Measurements from ENCODE around the gene BRAF.
A peak's percentile ranks its signal among the peaks of the same experiment; 100 is the strongest.
"Not testable (repeated sequence)": the region's sequence is repeated elsewhere in the genome, so short reads cannot be mapped to it uniquely, and the experiment has no call there.

BRAF gene

DNA sequence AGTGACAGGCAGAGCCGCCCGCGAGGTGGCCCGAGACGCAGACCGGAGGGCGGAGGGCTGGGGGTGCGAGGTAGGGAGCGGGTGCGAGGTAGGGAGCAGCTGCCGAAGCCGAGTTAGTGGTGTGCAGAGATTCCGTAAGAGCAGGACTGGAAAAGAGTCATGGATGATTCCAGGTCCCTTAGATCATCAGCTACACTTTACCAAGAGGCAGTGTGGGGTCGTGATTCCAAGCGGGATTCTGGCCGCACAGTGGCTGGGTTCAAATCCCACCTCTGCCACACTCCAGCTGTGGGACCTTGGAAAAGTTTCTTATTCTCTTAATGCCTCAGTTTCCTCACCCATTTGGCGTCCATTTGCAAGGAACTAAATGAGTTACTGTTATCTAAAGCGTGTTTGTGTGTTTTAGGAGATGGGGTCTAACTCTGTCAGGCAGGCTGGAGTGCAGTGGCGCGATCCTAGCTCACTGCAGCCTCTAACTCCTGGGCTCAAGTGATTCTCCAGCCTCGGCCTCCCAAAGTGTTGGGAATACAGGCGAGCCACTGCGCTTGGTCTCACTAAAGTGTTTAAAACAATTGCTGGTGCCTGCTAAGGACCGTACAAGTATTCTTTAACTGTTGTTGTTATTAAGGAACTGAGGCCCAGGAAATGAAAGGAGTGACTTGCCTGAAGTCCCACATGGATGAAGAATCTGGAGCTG, 227.1 kb downstream of the BRAF start:
- no peak for DNase-seq

DNA sequence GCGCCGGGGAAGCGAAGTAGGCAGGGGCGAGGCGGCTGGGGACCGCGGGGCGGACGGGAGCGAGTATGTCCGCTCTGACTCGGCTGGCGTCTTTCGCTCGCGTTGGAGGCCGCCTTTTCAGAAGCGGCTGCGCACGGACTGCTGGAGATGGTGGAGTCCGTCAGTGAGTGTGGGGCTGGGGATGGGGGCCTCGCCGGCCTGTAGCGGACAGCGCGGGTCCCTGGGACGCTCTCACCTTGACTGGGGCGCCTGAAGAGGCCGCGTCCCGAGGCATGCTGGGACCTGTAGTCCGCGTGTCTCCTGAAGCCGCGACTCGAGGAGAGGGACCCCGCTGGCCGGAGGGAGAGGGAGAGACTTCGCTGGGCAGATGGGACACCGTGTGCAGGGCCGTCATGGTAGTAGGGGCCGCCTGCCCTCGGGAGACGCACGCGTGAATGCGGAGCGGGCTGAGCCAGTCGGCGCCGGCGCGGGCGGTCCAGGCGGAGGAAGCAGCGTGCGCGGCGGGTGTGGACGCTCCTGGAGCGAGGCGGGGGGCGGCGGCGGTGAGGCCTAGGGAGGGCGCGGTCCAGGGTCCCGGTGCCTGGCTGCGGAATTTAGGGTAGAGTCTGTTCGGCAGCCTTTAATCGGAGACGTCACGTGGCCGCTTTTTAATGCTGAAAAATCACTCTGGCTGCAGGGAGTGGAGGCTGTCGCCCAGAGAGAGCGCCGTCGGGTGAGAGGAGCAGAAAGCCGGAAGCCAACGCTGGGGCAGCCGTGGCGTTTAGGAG, 227.9 kb downstream of the BRAF start, which contains the start of gene NDUFB2:
Gene NDUFB2, plus strand, starts transcription at position 29 of the 767 bp plus-strand sequence. Its CDS starts 37 bp downstream, at position 66.
- DNase-seq: peak; percentile 89

DNA sequence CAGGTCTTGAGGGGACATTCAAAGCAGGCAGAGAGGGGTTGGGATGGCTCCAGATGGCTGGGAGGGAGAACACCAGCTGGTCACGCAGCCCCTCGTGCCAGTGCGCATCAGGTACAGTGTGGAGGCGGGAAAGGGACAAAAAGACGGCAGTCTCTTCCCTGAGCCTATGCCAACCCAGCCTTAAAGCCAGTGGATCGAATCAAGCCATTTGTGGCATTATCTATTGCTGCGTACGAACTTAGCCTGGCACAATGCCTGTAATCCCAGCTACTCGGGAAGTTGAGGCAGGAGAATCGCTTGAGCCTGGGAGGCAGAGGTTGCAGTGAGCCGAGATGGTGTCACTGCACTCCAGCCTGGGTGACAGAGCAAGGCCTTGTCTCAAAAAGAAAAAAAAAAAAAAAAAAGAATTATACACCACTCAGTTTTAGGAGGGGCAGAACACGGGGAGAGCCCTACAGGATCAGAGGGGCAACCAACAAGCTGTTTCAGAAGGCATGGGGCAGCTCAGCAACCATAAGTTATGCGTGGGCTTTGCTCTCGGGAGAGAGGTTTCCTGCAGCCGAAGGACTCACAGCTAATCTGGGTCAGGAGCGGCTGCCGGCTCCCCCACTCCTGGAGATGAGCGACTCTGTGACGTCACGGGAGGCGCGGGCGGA, 228.6 kb downstream of the BRAF start:
- peak; percentile 94 for DNase-seq

DNA sequence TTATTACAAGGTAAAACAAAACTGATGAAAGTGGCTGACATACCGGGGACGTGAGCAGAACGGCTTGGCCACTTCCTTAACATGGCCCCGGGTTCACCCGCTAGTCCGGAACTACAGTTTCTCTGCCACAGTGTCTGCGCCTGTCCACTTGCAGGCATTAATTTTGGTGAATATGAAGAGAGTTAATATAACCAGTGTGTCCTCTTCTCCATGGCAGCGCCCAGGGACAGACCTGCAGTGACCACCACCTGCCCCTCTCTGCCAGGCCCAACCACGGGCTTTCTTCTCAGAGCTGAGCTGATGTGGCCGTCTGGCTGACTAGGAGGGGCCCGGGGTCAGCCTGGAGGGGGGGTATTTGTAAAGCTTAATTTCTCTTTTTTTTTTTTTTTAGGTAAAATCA, 229.3 kb downstream of the BRAF start:
- DNase-seq: no peak

DNA sequence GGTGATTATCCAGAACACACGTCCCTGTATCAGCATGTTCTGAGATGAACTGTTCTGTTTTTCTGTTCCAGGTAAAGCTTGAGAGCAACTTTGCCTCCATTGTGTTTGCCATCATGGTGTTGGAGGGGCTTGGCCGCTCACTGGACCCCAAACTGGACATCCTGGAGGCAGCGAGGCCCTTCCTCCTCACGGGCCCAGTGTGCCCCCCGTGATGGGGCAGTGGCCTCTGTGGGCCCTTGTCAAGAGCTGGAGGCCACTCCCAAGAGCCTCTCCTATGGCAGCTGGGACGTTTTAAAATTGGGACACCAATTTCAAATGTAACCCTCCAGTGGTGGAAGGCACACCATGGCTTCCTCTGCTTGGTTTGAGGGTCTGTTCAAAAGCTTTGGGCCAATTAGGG, 230.1 kb downstream of the BRAF start:
- DNase-seq: no peak

DNA sequence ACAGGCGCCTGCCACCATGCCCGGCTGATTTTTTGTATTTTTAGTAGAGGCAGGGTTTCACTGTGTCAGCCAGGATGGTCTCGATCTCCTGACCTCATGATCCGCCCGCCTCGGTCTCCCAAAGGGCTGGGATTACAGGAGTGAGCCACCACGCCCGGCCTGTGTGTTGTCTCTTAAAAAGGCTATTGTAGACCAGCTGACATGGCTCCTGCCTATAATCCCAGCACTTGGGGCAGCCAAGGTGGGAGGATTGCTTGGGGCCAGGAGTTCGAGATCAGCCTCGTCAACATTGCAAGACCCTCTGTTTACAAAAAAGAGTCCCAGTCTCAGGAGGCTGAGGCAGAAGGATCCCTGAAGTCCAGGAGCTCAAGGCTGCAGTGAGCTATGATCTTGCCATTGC, 230.9 kb downstream of the BRAF start:
- DNase-seq: not testable (repeated sequence)

DNA sequence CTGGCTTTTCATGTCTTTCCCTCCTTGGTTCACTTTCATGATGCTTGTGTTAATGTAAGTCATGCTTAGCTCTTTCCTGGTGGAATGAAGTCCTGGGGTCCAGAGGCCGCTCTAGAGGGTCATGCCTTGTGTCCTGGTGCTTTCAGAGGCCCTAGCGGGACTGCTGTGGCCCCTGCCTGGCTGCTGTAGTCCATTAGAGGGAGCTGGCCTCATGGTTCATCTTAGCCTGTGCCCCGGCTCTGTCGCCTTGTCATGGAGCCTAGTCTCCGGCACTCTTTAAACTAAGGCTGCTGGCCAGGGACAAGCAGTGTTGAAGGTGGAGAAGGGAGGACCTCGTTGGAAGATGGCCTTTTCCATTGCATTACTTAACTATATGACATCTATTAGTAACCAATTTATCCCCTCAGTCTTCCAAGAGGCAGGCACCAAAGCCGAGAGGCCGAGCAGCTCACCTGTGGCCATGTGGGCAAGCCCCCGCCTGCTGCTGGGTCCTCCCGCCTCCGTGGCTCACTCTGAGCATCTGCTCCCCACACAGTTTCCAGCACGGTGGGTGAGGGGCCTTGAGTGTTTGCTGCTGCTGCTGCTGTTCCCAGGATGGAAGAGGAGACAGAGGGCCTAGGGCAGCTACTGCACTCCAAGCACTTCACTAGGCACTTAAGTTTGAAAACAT, 233.2 kb downstream of the BRAF start:
- DNase-seq: no peak

DNA sequence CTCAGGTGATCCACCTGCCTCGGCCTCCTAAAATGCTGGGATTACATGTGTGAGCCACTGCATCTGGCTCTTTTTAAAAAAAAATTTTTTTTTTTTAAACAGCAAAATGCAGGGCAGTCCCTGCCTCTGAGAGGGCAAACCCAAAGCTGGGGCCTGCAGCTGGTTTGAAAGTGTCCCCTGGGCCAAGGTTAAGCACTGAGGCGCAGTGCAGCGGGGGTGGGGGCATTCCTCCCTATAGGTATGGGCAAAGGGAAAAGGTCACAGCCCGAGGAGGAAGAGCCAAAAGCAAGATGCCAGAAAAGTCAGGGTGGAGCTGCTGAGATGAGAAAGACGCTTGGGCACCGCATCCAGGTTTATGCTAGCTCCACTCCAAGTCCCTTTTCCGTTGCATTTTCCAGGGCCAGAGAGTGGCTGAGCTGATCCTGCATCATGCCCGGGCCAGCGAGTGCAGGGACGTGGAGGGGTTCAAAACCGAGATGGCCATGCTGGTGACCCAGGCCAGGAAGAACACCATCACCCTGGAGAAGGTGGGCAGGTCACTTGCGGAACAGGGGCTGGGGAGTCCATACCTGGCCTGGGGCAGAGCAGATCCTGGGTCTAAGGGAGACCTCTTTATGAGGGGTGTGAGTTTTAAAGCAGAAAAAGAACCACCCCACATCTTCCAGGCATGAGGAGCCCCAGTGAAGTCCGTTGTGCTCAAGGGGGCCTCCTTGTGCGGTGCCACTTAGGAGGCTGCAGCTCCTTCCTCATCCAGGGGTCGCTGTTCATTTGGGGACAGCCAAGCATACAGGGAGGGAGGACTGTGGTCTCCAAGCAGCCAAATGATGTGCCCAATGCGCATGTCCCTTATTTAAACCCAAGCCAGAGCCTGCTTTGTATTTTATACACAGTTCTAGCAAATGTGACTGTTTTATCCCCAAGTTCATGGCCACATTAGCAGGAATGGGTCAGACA, 235.3 kb downstream of the BRAF start:
- DNase-seq: no peak

DNA sequence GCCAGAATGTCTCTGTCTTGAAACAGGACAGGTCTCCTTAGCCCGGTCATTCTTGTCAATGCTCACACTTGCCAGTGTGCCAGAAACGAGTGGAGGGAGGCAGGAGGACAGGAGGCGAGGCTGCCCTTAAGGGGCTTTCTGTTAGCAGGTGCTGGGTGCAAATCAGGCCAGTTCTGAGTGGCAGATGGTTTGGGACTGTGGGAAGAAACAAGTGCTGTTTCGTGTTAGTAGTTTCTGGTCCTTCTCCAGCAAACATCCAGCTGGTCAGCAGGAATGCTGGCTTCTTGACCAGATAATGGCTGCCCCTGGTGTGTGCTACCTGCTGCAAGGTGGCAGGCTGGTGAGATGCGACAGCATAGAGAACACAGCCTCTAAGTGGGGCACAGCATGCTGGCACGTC, 236.4 kb downstream of the BRAF start:
- no peak for DNase-seq

DNA sequence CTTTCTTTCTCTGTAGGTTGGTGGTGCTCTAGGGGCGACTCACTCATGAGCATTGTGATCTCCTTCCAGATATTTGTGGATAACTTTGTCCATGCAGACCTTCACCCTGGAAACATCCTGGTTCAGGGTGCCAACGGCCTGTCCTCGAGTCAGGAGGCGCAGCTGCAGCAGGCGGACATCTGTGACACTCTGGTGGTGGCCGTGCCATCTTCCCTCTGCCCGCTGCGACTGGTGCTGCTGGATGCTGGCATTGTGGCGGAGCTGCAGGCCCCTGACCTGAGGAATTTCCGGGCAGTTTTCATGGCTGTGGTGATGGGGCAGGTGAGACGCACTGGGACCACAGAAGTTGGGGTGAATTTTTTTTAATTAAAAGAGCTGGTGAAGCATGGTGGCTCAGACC, 237.8 kb downstream of the BRAF start:
- no peak for DNase-seq

DNA sequence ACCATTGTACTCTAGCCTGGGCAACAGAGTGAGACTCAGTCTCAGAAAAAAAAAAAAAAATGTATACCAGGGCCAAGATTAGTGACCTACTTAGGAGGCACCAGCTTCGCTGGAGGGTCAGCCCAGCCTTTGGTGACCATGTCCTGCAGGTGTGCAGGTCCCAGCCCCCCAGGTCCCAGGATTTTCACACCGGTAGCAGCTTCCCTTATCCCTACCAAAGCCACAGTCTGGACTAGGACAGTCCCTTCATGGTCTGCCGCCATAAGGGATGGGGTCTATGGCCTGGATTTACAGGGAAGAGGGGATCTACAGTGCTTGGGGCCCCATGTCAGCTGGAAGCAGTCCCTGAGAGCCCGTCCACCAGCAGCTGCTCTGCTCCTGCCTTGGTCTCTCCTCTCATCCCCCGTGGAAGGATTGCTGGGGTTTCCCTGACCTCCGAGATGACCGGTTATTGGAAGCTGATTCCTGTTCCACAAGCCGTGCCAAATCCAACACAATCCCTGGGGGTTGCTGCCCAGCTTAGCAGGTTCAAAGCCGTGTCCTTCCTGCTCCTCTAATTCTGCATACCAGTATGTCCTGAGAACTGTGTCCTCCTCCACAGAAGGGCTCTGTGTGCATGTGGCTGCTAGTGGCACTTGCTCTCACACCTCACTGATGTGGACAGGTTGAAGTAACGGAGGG, 239.2 kb downstream of the BRAF start:
- no peak for DNase-seq

DNA sequence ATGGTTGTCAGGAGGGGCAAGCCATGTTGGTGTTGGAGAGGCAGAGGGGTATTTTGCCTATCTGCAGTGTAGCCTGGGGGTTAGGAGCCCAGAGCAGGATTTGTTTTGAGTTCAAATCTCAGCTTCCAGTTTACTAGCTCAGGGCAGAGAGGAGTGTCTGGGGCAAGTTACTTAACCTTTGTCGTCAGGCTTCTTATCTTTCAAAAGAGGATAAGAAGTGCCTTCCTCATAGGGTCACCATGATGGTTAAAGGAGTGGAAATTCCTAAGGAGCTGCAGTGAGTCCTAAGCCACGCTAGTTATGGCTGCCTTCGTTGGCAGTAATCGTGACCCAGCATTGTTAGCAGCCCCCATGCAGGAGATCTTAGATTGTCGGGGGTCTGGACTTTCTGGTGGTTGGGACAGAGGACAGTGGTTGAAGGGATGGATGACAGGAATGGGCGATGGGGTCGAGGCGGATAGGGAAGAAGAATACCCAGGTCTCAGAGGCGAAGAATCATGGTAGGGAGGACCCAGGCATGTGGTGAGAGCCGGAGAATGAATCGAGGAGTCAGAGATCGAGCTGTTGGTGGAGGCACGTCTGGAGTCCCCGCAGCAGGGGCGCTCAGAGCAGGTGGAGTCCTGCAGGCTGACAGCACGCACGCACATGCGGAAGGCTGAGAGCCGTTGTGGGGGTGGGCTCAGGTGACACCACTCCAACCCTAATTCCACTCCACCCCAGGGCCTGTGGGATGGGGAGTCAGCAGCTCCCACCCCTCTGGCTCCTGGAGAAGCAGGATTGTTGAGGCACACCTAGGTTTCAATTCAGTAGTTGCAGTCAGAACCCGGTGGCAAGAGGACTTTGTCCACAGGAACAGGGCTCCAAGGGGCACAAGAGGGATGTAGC, 240.4 kb downstream of the BRAF start:
- no peak for DNase-seq

DNA sequence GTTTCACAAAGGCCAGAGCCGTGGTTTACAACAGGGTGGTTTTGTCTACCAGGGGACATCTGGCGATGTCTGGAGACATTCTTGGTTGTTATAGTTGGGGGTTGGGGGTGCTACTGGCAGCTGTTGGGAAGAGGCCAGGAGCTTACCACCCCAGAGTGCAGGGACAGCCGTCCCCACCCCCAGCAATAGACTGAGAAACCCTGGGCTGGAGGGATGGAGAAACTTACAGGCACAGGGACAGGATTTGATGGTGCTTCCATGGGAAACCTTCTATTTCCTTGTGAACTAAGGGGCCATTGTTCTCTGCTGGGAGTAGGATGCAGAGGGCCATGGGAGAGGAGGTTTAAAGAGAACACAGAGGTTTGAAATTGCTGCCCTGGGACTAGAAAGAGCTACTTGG, 241.1 kb downstream of the BRAF start:
- no peak for DNase-seq

DNA sequence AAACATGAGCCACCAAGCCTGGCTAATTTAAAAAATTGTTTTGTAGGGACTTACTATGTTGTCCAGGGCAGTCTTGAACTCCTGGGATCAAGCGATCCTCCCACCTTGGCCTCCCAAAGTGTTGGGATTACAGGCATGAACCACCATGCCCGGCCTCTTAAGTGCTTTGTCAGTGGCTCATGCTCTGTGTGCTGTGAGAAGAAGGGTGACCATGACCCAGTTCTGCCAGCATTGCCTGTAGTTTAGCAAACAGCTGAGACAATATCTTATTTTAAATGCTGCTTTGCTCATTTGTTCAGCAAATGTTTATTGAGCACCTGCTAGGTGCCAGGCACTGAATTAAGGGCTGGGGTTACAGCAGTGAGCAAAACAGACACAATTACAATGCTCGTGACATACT, 243.0 kb downstream of the BRAF start:
- no peak for DNase-seq

DNA sequence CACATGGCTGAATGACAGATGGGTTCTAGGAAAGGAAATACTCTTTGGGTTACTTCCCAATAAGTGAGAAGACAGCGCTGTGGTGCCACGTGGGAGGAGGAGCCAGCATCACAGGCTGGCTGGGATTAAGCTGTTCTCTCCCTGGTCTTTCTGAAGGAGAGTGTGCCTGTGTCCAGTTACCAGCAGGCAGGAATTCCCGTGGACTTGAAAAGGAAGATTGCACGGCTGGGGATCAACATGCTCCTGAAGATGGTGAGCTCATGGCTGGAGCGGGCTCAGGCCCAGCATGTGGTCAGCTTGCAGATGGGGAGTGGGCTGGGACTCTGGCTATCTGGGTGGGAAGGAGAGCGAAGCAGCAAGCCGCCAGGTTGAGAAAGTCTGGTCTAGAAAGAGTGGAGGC, 243.8 kb downstream of the BRAF start:
- no peak for DNase-seq

DNA sequence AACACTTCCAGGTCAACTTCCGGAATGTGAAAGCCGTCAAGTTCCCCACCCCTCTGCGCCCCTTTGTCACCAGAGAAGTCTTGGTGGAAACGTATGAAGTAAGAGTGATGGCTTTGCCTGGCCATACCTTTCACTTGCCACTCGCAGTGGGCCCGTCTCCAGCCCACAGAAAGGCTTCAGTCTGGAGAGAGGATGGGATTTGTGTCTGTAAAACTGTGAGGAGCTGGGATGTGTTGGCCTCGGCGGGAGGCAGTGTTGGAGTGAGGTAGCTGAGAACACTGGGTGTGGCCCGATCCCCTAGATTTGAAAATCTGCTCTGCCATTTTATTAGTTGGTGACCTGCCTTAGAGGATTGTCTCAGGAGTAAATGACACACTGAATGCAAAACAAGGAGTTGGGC, 245.5 kb downstream of the BRAF start:
- no peak for DNase-seq

DNA sequence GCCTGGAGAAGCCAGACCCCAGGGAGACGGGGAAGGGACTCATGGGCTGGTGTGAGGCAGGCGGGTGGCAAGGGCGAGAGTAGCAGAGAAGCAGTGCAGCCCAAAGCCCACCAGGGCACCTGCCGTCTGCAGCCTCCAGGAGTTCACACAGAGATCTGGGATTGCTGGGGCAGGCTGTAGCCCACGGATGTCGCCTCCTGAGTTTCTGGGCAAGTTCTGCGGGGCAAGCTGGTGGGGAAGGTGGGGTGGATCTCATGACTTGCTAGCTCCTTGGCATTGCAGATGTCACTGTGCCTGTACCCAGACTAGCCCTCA, 246.0 kb downstream of the BRAF start:
- DNase-seq: no peak

DNA sequence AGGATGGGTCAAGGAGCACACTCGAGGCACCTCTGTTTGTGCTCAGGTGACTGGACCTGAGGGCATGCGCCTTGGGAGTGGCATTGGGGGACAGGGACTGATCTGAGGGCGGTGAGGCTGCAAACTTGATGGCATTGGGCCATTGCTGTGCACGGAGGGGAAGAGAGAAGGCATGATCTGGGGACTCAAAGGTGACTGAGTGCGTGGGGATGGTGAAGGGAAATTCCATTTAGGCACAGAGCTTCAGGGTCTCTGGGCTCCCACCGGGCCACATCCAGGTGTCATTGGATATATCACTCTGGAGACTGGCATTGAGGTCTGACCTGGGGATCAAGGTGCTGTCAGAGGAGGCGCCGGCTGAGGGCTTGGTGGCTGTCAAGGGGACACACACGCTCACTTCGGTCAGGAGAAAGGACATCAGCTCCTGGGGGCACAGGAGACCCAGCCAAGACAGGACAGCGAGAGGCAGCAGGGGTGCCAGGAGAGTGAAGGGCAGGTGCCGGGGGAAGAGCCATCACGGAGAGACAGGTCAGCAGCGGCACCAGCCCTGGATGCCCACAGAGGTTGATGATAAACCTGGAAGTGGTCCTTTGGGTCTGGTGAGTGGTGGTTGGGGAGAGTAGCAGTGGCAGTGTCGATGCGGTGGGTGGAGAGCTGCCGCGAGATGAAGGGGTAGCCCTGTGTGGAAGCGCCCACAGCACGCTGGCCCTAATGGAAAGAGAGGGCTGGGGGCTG, 246.5 kb downstream of the BRAF start:
- no peak for DNase-seq

DNA sequence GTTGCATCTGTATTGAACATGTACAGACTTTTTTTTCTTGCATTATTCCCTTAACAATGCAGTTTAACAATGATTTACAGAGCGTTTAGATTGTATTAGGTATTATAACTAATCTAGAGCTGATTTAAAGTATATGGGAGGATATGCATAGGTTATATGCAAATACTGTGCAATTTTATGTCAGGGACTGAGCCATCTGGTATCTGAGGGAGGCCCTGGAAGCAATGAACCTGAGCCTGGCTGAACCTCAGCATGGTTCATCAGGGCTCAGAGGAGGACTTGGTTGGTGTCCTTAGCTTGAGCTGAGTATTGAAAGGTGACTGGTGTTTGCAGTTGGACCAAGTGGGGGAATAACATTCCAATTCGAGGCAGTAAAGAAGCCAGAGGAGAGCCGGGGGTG, 247.2 kb downstream of the BRAF start:
- DNase-seq: no peak

DNA sequence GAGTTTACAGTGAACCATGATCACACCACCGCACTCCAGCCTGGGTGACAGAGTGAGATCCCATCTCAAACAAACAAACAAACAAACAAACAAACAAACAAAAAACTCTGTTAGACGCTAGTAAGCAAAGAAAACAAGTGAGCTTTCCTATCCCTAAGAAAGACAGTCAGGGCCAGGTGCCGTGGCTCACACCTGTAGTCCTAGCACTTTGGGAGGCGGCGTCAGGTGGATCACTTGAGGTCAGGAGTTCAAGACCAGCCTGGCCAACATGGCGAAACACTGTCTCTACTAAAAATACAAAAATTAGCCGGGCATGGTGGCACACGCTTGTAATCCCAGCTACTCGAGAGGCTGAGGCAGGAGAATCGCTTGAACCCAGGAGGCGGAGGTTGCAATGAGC, 247.8 kb downstream of the BRAF start:
- DNase-seq: not testable (repeated sequence)

Data from NK-92 treated with Interleukin-12 subunit alpha and Interleukin-12 subunit beta, amount 100 ng/mL, for 24 hours (cell line).